Bronchial epithelial cell (primary cell): ENCODE data around the gene ESYT2. TPM values are rescaled to one million over a fixed set of nuclear protein-coding genes. Genes with fewer than 3 reads are reported as not detected.
A peak's percentile ranks its signal among the peaks of the same experiment; 100 is the strongest.

Experiments
- DNase-seq: peaks from one replicate; pipeline ENCODE4 v3.0.0-alpha.2; 2010; ENCODE audit warnings: low read depth
- FAIRE-seq: peaks from 2 replicates; lab custom pipeline; 2011; peaks lifted over from hg19 to GRCh38; lab: Jason Lieb, UNC
- H3K27me3 ChIP-seq: 2 replicates; pipeline ENCODE4 v1.5.1; 2011; ENCODE audit warnings: low read length; ENCODE audit not compliant: control insufficient read depth, insufficient read depth
- H3K36me3 ChIP-seq: 2 replicates; pipeline ENCODE4 v1.5.1; 2011; ENCODE audit warnings: low read length; ENCODE audit not compliant: control insufficient read depth, insufficient read depth
- H3K4me3 ChIP-seq: 2 replicates; pipeline ENCODE4 v1.5.1; 2011; ENCODE audit warnings: mild to moderate bottlenecking, low read depth, low read length, control low read depth
- total RNA-seq: library from RNA; depleted of rRNA; stranded (reverse); fragments of >200 nt; gene quantifications from 2 replicates; pipeline ENCODE4 v1.2.1, GENCODE V29; 2014
- TF ChIP-seq, protein P1 (sequence below): IDR thresholded peaks from 2 replicates; pipeline ENCODE4 v1.5.1; 2011; ENCODE audit warnings: mild to moderate bottlenecking, moderate library complexity, low read length, control low read depth, inconsistent platforms; ENCODE audit not compliant: insufficient read depth, severe bottlenecking

ESYT2 gene
- total RNA-seq, 1 donor from 2014 or later, result 75.0 TPM

DNA sequence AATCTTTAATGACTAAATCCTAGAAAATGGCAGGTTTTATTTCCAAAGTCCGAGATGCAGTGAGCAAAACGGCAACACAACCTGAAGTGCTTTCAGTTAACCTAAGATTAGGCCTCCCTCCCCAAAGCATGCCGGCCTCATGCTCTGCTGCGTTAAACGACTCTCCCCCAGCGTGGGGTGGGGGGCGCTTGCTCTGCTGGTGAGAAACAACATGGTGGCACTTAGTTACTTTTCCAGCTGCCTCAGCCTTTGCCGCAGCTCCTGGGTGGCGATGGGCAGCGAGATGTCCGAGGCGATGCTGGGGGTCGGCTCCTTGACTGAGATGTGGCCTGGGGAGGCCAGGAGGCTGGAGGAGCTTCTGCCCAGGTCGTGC lies 88.0 kb downstream of the ESYT2 start:
- TF ChIP-seq, protein P1, sequence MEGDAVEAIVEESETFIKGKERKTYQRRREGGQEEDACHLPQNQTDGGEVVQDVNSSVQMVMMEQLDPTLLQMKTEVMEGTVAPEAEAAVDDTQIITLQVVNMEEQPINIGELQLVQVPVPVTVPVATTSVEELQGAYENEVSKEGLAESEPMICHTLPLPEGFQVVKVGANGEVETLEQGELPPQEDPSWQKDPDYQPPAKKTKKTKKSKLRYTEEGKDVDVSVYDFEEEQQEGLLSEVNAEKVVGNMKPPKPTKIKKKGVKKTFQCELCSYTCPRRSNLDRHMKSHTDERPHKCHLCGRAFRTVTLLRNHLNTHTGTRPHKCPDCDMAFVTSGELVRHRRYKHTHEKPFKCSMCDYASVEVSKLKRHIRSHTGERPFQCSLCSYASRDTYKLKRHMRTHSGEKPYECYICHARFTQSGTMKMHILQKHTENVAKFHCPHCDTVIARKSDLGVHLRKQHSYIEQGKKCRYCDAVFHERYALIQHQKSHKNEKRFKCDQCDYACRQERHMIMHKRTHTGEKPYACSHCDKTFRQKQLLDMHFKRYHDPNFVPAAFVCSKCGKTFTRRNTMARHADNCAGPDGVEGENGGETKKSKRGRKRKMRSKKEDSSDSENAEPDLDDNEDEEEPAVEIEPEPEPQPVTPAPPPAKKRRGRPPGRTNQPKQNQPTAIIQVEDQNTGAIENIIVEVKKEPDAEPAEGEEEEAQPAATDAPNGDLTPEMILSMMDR, result no peak
- no peak for DNase-seq
- Histone ChIP-seq H3K27me3 (no peaks in the 10 kb centered on the region), H3K36me3 (peaks cover 19% of the 10 kb centered on the region), H3K4me3 (no peak overlapping the region)
- no peak for FAIRE-seq

- DNase-seq, result peak; percentile 85
- FAIRE-seq, result no peak
- TF ChIP-seq, protein P1, result no peak
- Histone ChIP-seq H3K27me3 (no peaks in the 10 kb centered on the region), H3K4me3 (no peak overlapping the region), H3K36me3 (peaks cover 21% of the 10 kb centered on the region)
Observed at GRCh38 chr7:158740657-158741293, 88.5 kb downstream of the ESYT2 start.

DNA sequence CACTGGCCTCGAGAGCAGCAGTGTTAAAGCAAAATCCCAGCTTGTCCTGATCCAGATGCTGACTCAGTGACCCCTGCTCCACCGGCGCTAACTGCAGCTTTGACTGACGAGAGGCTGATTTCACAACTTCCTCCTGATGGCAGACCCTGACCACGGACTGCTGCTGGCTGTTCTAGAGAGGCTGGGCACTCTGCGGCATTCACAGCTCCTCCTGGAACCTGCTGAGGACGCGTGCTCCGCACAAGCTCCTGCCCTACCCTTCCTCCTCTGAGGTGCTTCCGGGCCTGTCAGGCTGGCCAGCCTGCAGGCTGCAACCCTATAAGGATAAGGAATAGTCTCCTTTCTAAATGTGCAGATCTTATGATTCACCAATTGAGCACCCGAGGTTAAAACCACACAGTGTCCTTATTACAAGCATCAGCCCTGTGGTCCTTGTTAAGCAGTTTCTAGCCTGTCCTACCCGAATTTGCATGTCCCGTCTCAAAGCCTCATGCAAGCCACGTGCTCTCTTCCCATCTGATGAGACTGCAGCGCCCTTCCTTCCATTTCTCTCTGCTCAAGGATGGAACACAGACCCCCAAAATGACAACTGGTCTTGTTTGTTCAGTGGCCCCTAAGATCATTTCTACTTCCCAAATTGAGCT lies 89.2 kb downstream of the ESYT2 start:
- TF ChIP-seq, protein P1, result no peak
- no peak for FAIRE-seq
- peaks cover 20% of the 10 kb centered on the region for H3K36me3 ChIP-seq

GRCh38 chr7:158738841-158739240 lies 90.5 kb downstream of the ESYT2 start:
- peaks cover 27% of the 10 kb centered on the region for H3K36me3 ChIP-seq

More for the DNA sequence above, 89.2 kb downstream of the ESYT2 start:
- Histone ChIP-seq H3K4me3 (no peak overlapping the region), H3K27me3 (no peaks in the 10 kb centered on the region)
- peak; percentile 69 for DNase-seq

GRCh38 chr7:158737064-158737695 lies 92.1 kb downstream of the ESYT2 start:
- TF ChIP-seq, protein P1, result no peak
- no peak overlapping the region for H3K4me3 ChIP-seq
- FAIRE-seq, result no peak
- H3K36me3 ChIP-seq, result peaks cover 26% of the 10 kb centered on the region
- no peak for DNase-seq
- no peaks in the 10 kb centered on the region for H3K27me3 ChIP-seq

More at GRCh38 chr7:158738841-158739240, 90.5 kb downstream of the ESYT2 start:
- H3K4me3 ChIP-seq, result no peak overlapping the region
- FAIRE-seq (no peak), DNase-seq (no peak)
- H3K27me3 ChIP-seq, result no peaks in the 10 kb centered on the region
- TF ChIP-seq, protein P1, result no peak
